ENCODE results near the gene SGCD.

- TF ChIP-seq TAF1 (IDR thresholded peaks at IDR 0.05; ENCODE audit: low read depth, low read length) (no peak), SPI1 (IDR thresholded peaks at IDR 0.05; ENCODE audit: low read depth, low read length) (no peak), POLR2A (IDR thresholded peaks at IDR 0.05; ENCODE audit: low read depth, low read length) (no peak), POLR2AphosphoS5 (IDR thresholded peaks at IDR 0.05; ENCODE audit: low read depth, low read length) (no peak)
These were observed 359.4 kb downstream of the SGCD start for GRCh38 chr5:156686380-156686779.

Data from GM12891 (cell line).